GM12878 (cell line): Measurements from ENCODE around the gene COL4A4. TPM values are rescaled to one million over a fixed set of nuclear protein-coding genes. Genes with fewer than 3 reads are reported as not detected.

ENCODE experiments used
- ATAC-seq: fragments of 200-7000 bp; cut with Tn5 transposase; 3 replicates; pipeline ENCODE4 v1.9.1; 2020; ENCODE audit warnings: mild to moderate bottlenecking, moderate library complexity
- BruUV-seq: library from RNA; stranded (reverse); fragments of 400-500 nt; replicated peaks from 2 replicates; lab custom pipeline; 2021; lab: Mats Ljungman, UMichigan
- CTCF ChIA-PET: fragments of 300-600 bp; sonication (Branson Sonifier 250); formaldehyde crosslinking; extraction: SDS; loops from one replicate; lab custom pipeline; 2021; ENCODE audit warnings: inconsistent platforms; lab: Yijun Ruan, JAX
- POLR2A ChIA-PET: fragments of 350-600 bp; formaldehyde crosslinking; extraction: SDS; loops from one replicate; lab custom pipeline; 2021; ENCODE audit warnings: inconsistent platforms; lab: Charles Lee
- RAD21 ChIA-PET: fragments of 300-600 bp; sonication (Branson Sonifier 250); formaldehyde crosslinking; loops from one replicate; lab custom pipeline; 2023; ENCODE audit warnings: antibody characterized with exemption; ENCODE audit not compliant: unreplicated experiment; lab: Charles Lee
- SMC1A ChIA-PET: fragments of 300-600 bp; sonication (Branson Sonifier 250); formaldehyde crosslinking; loops from one replicate; lab custom pipeline; 2023; ENCODE audit not compliant: unreplicated experiment, uncharacterized antibody; lab: Charles Lee
- DNase-seq: peaks from one replicate; pipeline ENCODE4 v3.0.0-alpha.2; 2011; ENCODE audit warnings: low read depth, low spot score
- FAIRE-seq: peaks from 3 replicates; lab custom pipeline; 2011; peaks lifted over from hg19 to GRCh38; lab: Jason Lieb, UNC
- H2AFZ ChIP-seq: 2 replicates; pipeline ENCODE4 v1.6.0; 2011; ENCODE audit warnings: low read depth, low read length, control low read depth; ENCODE audit not compliant: control insufficient read depth
- H3K27ac ChIP-seq: 2 replicates; pipeline ENCODE4 v1.5.1; 2011; ENCODE audit warnings: control low read depth; ENCODE audit not compliant: control insufficient read depth, insufficient read depth
- H3K27me3 ChIP-seq, 2 experiments: replicated peaks in 1 of 2; 2 replicates each; pipeline versions ENCODE4 v1.6.0 to v1.6.1; 2011; ENCODE audit warnings: low read length in 1 of 2; ENCODE audit not compliant: control insufficient read depth in 2 of 2, insufficient read depth in 2 of 2
- H3K36me3 ChIP-seq, 2 experiments: 2 replicates each; pipeline ENCODE4 v1.5.1; 2011; ENCODE audit warnings: low read length in 1 of 2; ENCODE audit not compliant: control insufficient read depth in 2 of 2, insufficient read depth in 2 of 2
- H3K4me1 ChIP-seq: 2 replicates; pipeline ENCODE4 v1.6.1; 2011; ENCODE audit warnings: mild to moderate bottlenecking, low read length, moderate library complexity, mixed read lengths; ENCODE audit not compliant: control insufficient read depth, insufficient read depth
- H3K4me2 ChIP-seq: 2 replicates; pipeline ENCODE4 v1.6.0; 2011; ENCODE audit warnings: control low read depth; ENCODE audit not compliant: control insufficient read depth, insufficient read depth
- H3K4me3 ChIP-seq: fragments of 200-600 bp; sonication (generic); 2 replicates; pipeline ENCODE4 v1.5.1; 2016
- H3K79me2 ChIP-seq: 2 replicates; pipeline ENCODE4 v1.6.0; 2011; ENCODE audit warnings: low read length; ENCODE audit not compliant: control insufficient read depth, insufficient read depth
- H3K9ac ChIP-seq: 2 replicates; pipeline ENCODE4 v1.8.0; 2011; ENCODE audit warnings: low read length, control low read depth, mixed read lengths; ENCODE audit not compliant: control insufficient read depth, insufficient read depth
- H3K9me3 ChIP-seq: replicated peaks from 3 replicates; pipeline ENCODE4 v1.5.1; 2011; ENCODE audit warnings: mild to moderate bottlenecking, low read length; ENCODE audit not compliant: control insufficient read depth, insufficient read depth
- H4K20me1 ChIP-seq: 2 replicates; pipeline ENCODE4 v1.6.0; 2011; ENCODE audit not compliant: control insufficient read depth, insufficient read depth
- ATF2 ChIP-seq: IDR thresholded peaks from 2 replicates; pipeline ENCODE4 v1.6.1; 2012; ENCODE audit warnings: low read length, inconsistent platforms
- CREB1 ChIP-seq: IDR thresholded peaks from 2 replicates; pipeline ENCODE4 v1.6.1; 2012; ENCODE audit warnings: low read depth, mild to moderate bottlenecking, inconsistent platforms
- DPF2 ChIP-seq: fragments of 450-650 bp; IDR thresholded peaks from 2 replicates; pipeline ENCODE4 v1.6.1; 2017; ENCODE audit warnings: mild to moderate bottlenecking
- EED ChIP-seq: sonication (generic); IDR thresholded peaks from 2 replicates; pipeline ENCODE4 v1.6.1; 2016; ENCODE audit warnings: antibody characterized with exemption, low read depth
- FOXK2 ChIP-seq: fragments of 450-650 bp; IDR thresholded peaks from 2 replicates; pipeline ENCODE4 v1.6.1; 2017; ENCODE audit warnings: mild to moderate bottlenecking, moderate library complexity
- HDAC2 ChIP-seq: fragments of 200-600 bp; sonication (generic); IDR thresholded peaks from 2 replicates; pipeline ENCODE4 v1.6.1; 2017
- KLF5 ChIP-seq: fragments of 450-650 bp; IDR thresholded peaks from 2 replicates; pipeline ENCODE4 v1.6.1; 2014; ENCODE audit warnings: mild to moderate bottlenecking; ENCODE audit not compliant: partially characterized antibody
- LARP7 ChIP-seq: fragments of 450-650 bp; IDR thresholded peaks from 2 replicates; pipeline ENCODE4 v1.6.1; 2017; ENCODE audit warnings: mild to moderate bottlenecking
- MTA2 ChIP-seq: fragments of 450-650 bp; IDR thresholded peaks from 2 replicates; pipeline ENCODE4 v1.6.1; 2016; ENCODE audit warnings: low read depth, mild to moderate bottlenecking, moderate library complexity
- MTA3 ChIP-seq: IDR thresholded peaks from 2 replicates; pipeline ENCODE4 v1.6.1; 2012; ENCODE audit warnings: low read length, inconsistent platforms, borderline replicate concordance
- MYC ChIP-seq: IDR thresholded peaks from 2 replicates; pipeline ENCODE4 v1.6.1; 2011; ENCODE audit warnings: mild to moderate bottlenecking, low read length, moderate library complexity, inconsistent platforms; ENCODE audit not compliant: insufficient read depth, insufficient replicate concordance, insufficient read length, severe bottlenecking
- NFIC ChIP-seq: IDR thresholded peaks from 2 replicates; pipeline ENCODE4 v1.6.1; 2012; ENCODE audit warnings: low read depth, mild to moderate bottlenecking, inconsistent platforms, low read length, moderate library complexity
- PAX5 ChIP-seq: IDR thresholded peaks from 2 replicates; pipeline ENCODE4 v1.6.1; 2011; ENCODE audit warnings: low read depth, low read length, borderline replicate concordance
- SMC3 ChIP-seq: IDR thresholded peaks from 2 replicates; pipeline ENCODE4 v1.6.1; 2011; ENCODE audit warnings: low read length, improper control_type of control experiment, borderline replicate concordance
- TARDBP ChIP-seq: IDR thresholded peaks from 2 replicates; pipeline ENCODE4 v1.6.1; 2016; ENCODE audit warnings: borderline replicate concordance
- TCF3 ChIP-seq: IDR thresholded peaks from 2 replicates; pipeline ENCODE4 v1.6.1; 2012; ENCODE audit warnings: low read depth, mild to moderate bottlenecking, low read length, borderline replicate concordance; ENCODE audit not compliant: insufficient read depth
- YY1 ChIP-seq: IDR thresholded peaks from 2 replicates; pipeline ENCODE4 v1.6.1; 2011; ENCODE audit warnings: low read depth, mild to moderate bottlenecking, low read length
- ZNF24 ChIP-seq: fragments of 450-650 bp; IDR thresholded peaks from 2 replicates; pipeline ENCODE4 v1.6.1; 2017; ENCODE audit warnings: antibody characterized with exemption, mild to moderate bottlenecking
- WGBS: methylation state at CpG from one replicate; pipeline ENCODE4 v1.1.6; 2016; ENCODE audit warnings: low lambda C conversion rate; ENCODE audit not compliant: insufficient replicate concordance, insufficient coverage; ENCODE audit errors: missing lambda C conversion rate; 5-methylcytosine and 5-hydroxymethylcytosine counted together
- in situ Hi-C: fragments of 300-500 bp; cut with MboI; formaldehyde crosslinking; loops from 9 replicates; pipeline ENCODE4 v1.14.3; 2018; ENCODE audit warnings: mixed read lengths
- intact Hi-C: fragments of 100-400 bp; cut with micrococcal nuclease; formaldehyde crosslinking; loops from one replicate; pipeline ENCODE4 v1.14.2; 2022; ENCODE audit not compliant: unreplicated experiment
- polyA plus RNA-seq, 11 experiments: library from polyadenylated mRNA; depleted of rRNA in 4 of 11; unstranded in 6 of 11; stranded (reverse) in 5 of 11; fragments of >200 nt; fragmentation: Nextera tagmentation in 4 of 11; fragmentation: Illumina TruSeq in 1 of 11; extraction: Ambion mirVana in 4 of 11; extraction: Trizol in 1 of 11; gene quantifications; 1 replicate in 1 of 11; 2 replicates in 10 of 11; pipeline versions ENCODE4 v1.2.1 to v1.2.3, GENCODE V29; 2011 to 2016; ENCODE audit warnings: inconsistent platforms in 2 of 11, missing spikeins in 2 of 11, low read depth in 1 of 11
- total RNA-seq, 4 experiments: library from RNA; depleted of rRNA in 3 of 4; stranded (reverse); fragments of >200 nt in 3 of 4; fragmentation: Illumina TruSeq in 1 of 4; extraction: Trizol in 1 of 4; gene quantifications; 2 replicates each; pipeline versions ENCODE4 v1.2.1 to v1.2.3, GENCODE V29; 2013 to 2021
- TF ChIP-seq, protein P1 (sequence below): IDR thresholded peaks from 2 replicates; pipeline ENCODE4 v1.6.1; 2011; ENCODE audit warnings: borderline replicate concordance, low read depth, mild to moderate bottlenecking, moderate library complexity, mixed read lengths, low read length; ENCODE audit not compliant: insufficient read depth; ENCODE audit errors: extremely low read length

Gene COL4A4
- total and polyA plus RNA-seq, 10 of the 15 experiments (the other 5 are each of a cell fraction or from before 2014, with no cell fraction given), result 0.19 to 4.0 (median 2.1) TPM

DNA sequence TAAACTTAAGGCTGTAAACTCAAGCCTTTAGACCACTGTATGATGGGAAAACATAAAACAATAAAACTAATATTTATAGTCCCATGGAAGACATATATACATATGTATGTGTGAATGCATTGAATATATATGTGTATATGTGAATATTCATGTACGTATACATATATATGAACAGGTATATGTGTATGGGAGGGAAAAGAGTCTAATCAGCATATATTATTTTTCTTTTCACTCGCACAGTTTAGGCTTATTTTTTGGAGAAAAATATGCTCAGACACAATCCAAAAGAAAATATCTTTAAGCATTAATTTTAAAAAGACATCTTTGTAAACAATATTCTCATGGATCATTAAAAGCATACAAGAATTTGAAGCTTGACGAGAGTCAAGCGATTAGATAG is 22.7 kb downstream of the COL4A4 start:
- in situ Hi-C loops (no loop called here), intact Hi-C loops (no loop called here)
- Histone ChIP-seq H3K36me3 (no peaks in the 10 kb centered on the region), H3K4me2 (no peak overlapping the region), H3K79me2 (no peaks in the 10 kb centered on the region), H3K4me1 (no peaks in the 10 kb centered on the region), H3K4me3 (no peak overlapping the region), H3K27ac (no peak overlapping the region), H4K20me1 (no peaks in the 10 kb centered on the region), H3K9ac (no peak overlapping the region), H3K9me3 (no peaks in the 10 kb centered on the region), H3K27me3 (no peaks in the 10 kb centered on the region), H2AFZ (no peak overlapping the region)
- no TSS peak for BruUV-seq
- ChIA-PET POLR2A (no interaction called here), CTCF (interaction anchor here (0.7 kb wide), 1 partner anchor 97 kb away, joined by 3 read pairs; no protein-coding TSS in a partner anchor), SMC1A (no interaction called here), RAD21 (no interaction called here)
- WGBS, result 95% methylated on average over 4 of the region's 4 CpGs
- TF ChIP-seq ZNF24, result no peak
- TF ChIP-seq MTA2, result no peak
- TF ChIP-seq KLF5, result no peak
- TF ChIP-seq LARP7, result no peak
- no peak for TF ChIP-seq FOXK2
- TF ChIP-seq ATF2, result no peak
- no peak for TF ChIP-seq DPF2
- no peak for TF ChIP-seq MYC
- TF ChIP-seq TCF3, result no peak
- no peak for TF ChIP-seq SMC3
- no peak for TF ChIP-seq TARDBP
- TF ChIP-seq EED, result no peak
- TF ChIP-seq MTA3, result no peak
- TF ChIP-seq, protein P1, sequence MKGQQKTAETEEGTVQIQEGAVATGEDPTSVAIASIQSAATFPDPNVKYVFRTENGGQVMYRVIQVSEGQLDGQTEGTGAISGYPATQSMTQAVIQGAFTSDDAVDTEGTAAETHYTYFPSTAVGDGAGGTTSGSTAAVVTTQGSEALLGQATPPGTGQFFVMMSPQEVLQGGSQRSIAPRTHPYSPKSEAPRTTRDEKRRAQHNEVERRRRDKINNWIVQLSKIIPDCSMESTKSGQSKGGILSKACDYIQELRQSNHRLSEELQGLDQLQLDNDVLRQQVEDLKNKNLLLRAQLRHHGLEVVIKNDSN, result no peak
- TF ChIP-seq NFIC, result no peak
- TF ChIP-seq HDAC2, result no peak
- TF ChIP-seq YY1, result no peak
- no peak for TF ChIP-seq PAX5
- no peak for TF ChIP-seq CREB1
- FAIRE-seq (no peak), DNase-seq (no peak), ATAC-seq (no peak)
